HT-29 (cell line): Measurements from ENCODE around the gene TBCCD1. TPM values are rescaled to one million over a fixed set of nuclear protein-coding genes. Genes with fewer than 3 reads are reported as not detected.
A peak's percentile ranks its signal among the peaks of the same experiment; 100 is the strongest.
"Not testable (repeated sequence)": the region's sequence is repeated elsewhere in the genome, so short reads cannot be mapped to it uniquely, and the experiment has no call there.

Source experiments
- DNase-seq: peaks from one replicate; pipeline ENCODE4 v3.0.0-alpha.2; 2015; ENCODE audit warnings: low spot score
- total RNA-seq: library from RNA; depleted of rRNA; stranded (reverse); fragments of >200 nt; shearing (Covaris generic); gene quantifications from 2 replicates; pipeline ENCODE4 v1.2.3, GENCODE V29; 2014

TBCCD1 gene
- total RNA-seq, 1 experiment from 2014 or later: 8.8 TPM

- no peak for DNase-seq
Measured at GRCh38 chr3:186552408-186553031, 14.6 kb downstream of the TBCCD1 start.

GRCh38 chr3:186551387-186551786, 15.8 kb downstream of the TBCCD1 start:
- DNase-seq: peak; percentile 28

GRCh38 chr3:186549497-186549896, 17.6 kb downstream of the TBCCD1 start:
- no peak for DNase-seq

- DNase-seq: no peak
Measured at GRCh38 chr3:186544281-186544680, 22.9 kb downstream of the TBCCD1 start, which contains the start of gene CRYGS. TSS of gene CRYGS (minus strand) at chr3:186544380. CDS start at chr3:186544326, 54 bp downstream.

GRCh38 chr3:186540835-186541226, 26.3 kb downstream of the TBCCD1 start:
- DNase-seq: no peak

GRCh38 chr3:186540221-186540834, 26.8 kb downstream of the TBCCD1 start:
- peak; percentile 92 for DNase-seq

- DNase-seq: no peak
Measured at GRCh38 chr3:186538779-186539178, 28.4 kb downstream of the TBCCD1 start.

GRCh38 chr3:186536883-186537844, 30.0 kb downstream of the TBCCD1 start:
- no peak for DNase-seq

- no peak for DNase-seq
Measured at GRCh38 chr3:186534113-186534669, 32.9 kb downstream of the TBCCD1 start.

GRCh38 chr3:186532598-186533072, 34.5 kb downstream of the TBCCD1 start:
- DNase-seq: no peak

GRCh38 chr3:186531694-186532093, 35.4 kb downstream of the TBCCD1 start:
- not testable (repeated sequence) for DNase-seq

- no peak for DNase-seq
Measured at GRCh38 chr3:186530415-186530814, 36.7 kb downstream of the TBCCD1 start.

- DNase-seq: no peak
Measured at GRCh38 chr3:186529201-186529999, 37.7 kb downstream of the TBCCD1 start.

GRCh38 chr3:186526256-186526606, 40.9 kb downstream of the TBCCD1 start:
- DNase-seq: no peak

- DNase-seq: no peak
Measured at GRCh38 chr3:186525369-186526255, 41.5 kb downstream of the TBCCD1 start.

GRCh38 chr3:186524616-186525015, 42.5 kb downstream of the TBCCD1 start:
- DNase-seq: no peak

- DNase-seq: no peak
Measured at GRCh38 chr3:186523434-186523833, 43.7 kb downstream of the TBCCD1 start.

GRCh38 chr3:186523022-186523421, 44.1 kb downstream of the TBCCD1 start:
- no peak for DNase-seq

GRCh38 chr3:186520957-186521842, 45.9 kb downstream of the TBCCD1 start:
- no peak for DNase-seq
